SH-SY5Y (cell line): ENCODE measurements around the gene ITSN1.

Source experiments
- GATA2 ChIP-seq: IDR thresholded peaks from 2 replicates; pipeline ENCODE4 v1.6.1; 2011; ENCODE audit warnings: mild to moderate bottlenecking, low read depth, low read length
- GATA3 ChIP-seq: IDR thresholded peaks from 2 replicates; pipeline ENCODE4 v1.6.1; 2011; ENCODE audit warnings: low read depth, mild to moderate bottlenecking, low read length, moderate library complexity

DNA sequence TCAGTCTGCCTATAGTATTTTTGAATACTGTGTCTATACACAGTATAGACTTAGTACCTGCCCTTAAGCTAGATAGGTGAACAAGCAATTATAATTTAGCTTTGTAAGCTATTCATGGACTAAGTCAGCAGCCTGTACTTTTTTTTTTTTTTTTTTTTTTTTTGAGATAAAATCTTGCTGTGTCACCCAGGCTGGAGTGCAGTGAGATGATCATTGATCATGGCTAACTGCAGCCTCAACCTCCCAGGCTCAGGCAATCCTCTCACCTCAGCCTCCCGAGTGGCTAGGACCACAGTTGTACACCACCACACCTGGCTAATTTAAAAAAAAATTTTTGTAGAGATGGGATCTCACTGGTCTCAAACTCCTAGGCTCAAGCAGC lies 17.3 kb downstream of the ITSN1 start:
- no peak for TF ChIP-seq GATA2
- TF ChIP-seq GATA3: no peak
